ENCODE measurements around the gene ALK. TPM values are rescaled to one million over a fixed set of nuclear protein-coding genes. Genes with fewer than 3 reads are reported as not detected.

The ALK gene
- total RNA-seq, 4 donors from 2014 or later = 0.08 to 0.40 (median 0.28) TPM

DNA sequence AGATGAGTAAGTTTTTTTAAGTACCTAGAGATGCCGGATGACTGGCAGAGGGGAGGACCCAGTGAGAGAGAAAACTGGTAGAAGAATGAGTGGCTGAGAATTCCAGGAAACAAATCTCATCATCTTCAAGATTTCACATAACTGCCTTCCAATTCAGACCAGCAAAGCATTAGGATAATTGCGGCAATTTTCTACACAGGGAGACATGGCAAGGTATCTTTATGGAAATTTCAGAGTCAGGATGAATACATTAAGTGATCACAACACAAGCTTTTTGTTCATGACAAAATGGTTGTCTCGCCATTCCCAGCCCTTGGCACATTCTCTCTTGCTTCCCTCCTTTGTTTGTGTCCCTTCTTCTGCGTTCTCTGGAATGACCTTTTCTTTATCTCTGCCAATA, 82.1 kb downstream of the ALK start:
- DNase-seq = no peak
- TF ChIP-seq CTCF (IDR thresholded peaks at IDR 0.05) = no peak
- no peak for TF ChIP-seq POLR2A (IDR thresholded peaks at IDR 0.05)
- H3K36me3 ChIP-seq = no peaks in the 10 kb centered on the region
- no peaks in the 10 kb centered on the region for H3K9me3 ChIP-seq
- no peaks in the 10 kb centered on the region for H3K27me3 ChIP-seq
- no peak overlapping the region for H3K4me3 ChIP-seq (replicated peaks in 1 of 3)
- intact Hi-C loops (cut with DNase I) = loop anchor here (10.0 kb wide), 1 partner anchor 625 kb away; no protein-coding TSS in a partner anchor
- 91 to 95% methylated on average over 4 of the region's 4 CpGs for WGBS, 2 donors
- H3K27ac ChIP-seq = no peak overlapping the region
- no peaks in the 10 kb centered on the region for H3K4me1 ChIP-seq

- intact Hi-C loops (cut with DNase I) = loop anchor here (10.0 kb wide), 1 partner anchor 623 kb away; no protein-coding TSS in a partner anchor
- no peak for TF ChIP-seq CTCF (IDR thresholded peaks at IDR 0.05)
Measured at GRCh38 chr2:29837925-29838324, 83.5 kb downstream of the ALK start.

GRCh38 chr2:29834624-29835023, 86.8 kb downstream of the ALK start:
- intact Hi-C loops (cut with DNase I) = loop anchor here (10.0 kb wide), 1 partner anchor 620 kb away; no protein-coding TSS in a partner anchor
- Histone ChIP-seq H3K27ac (no peak overlapping the region), H3K4me1 (no peaks in the 10 kb centered on the region), H3K36me3 (no peaks in the 10 kb centered on the region), H3K9me3 (no peaks in the 10 kb centered on the region), H3K27me3 (no peaks in the 10 kb centered on the region), H3K4me3 (replicated peaks in 1 of 3) (no peak overlapping the region)
- 50 to 61% methylated on average over 2 of the region's 2 CpGs for WGBS, 2 donors
- no peak for TF ChIP-seq CTCF (IDR thresholded peaks at IDR 0.05)
- no peak for TF ChIP-seq POLR2A (IDR thresholded peaks at IDR 0.05)
- DNase-seq = no peak

More at GRCh38 chr2:29837925-29838324, 83.5 kb downstream of the ALK start:
- H3K4me3 ChIP-seq (replicated peaks in 1 of 3) = no peak overlapping the region
- H3K36me3 ChIP-seq = no peaks in the 10 kb centered on the region
- no peaks in the 10 kb centered on the region for H3K4me1 ChIP-seq
- no peaks in the 10 kb centered on the region for H3K27me3 ChIP-seq
- no peaks in the 10 kb centered on the region for H3K9me3 ChIP-seq
- H3K27ac ChIP-seq = no peak overlapping the region
- DNase-seq = no peak

GRCh38 chr2:29834036-29834540, 87.3 kb downstream of the ALK start:
- Histone ChIP-seq H3K4me1 (no peaks in the 10 kb centered on the region), H3K9me3 (no peaks in the 10 kb centered on the region), H3K27me3 (no peaks in the 10 kb centered on the region), H3K36me3 (no peaks in the 10 kb centered on the region), H3K27ac (no peak overlapping the region), H3K4me3 (replicated peaks in 1 of 3) (no peak overlapping the region)
- intact Hi-C loops (cut with DNase I) = loop anchor here (10.0 kb wide), 1 partner anchor 619 kb away; no protein-coding TSS in a partner anchor
- WGBS, 2 donors = 94 to 97% methylated on average over 1 of the region's 1 CpG
- DNase-seq = no peak
- TF ChIP-seq POLR2A (IDR thresholded peaks at IDR 0.05) = no peak
- TF ChIP-seq CTCF (IDR thresholded peaks at IDR 0.05) = no peak

- intact Hi-C loops (cut with DNase I) = loop anchor here (10.0 kb wide), 1 partner anchor 617 kb away; no protein-coding TSS in a partner anchor
- TF ChIP-seq CTCF (IDR thresholded peaks at IDR 0.05) (no peak), POLR2A (IDR thresholded peaks at IDR 0.05) (no peak)
- 80 to 90% methylated on average over 2 of the region's 2 CpGs for WGBS, 2 donors
- DNase-seq = no peak
- H3K4me3 ChIP-seq (replicated peaks in 1 of 3) = no peak overlapping the region
- H3K27me3 ChIP-seq = no peaks in the 10 kb centered on the region
- no peaks in the 10 kb centered on the region for H3K9me3 ChIP-seq
- H3K4me1 ChIP-seq = no peaks in the 10 kb centered on the region
- no peaks in the 10 kb centered on the region for H3K36me3 ChIP-seq
- no peak overlapping the region for H3K27ac ChIP-seq
Measured at GRCh38 chr2:29831560-29831959, 89.8 kb downstream of the ALK start.

All from thyroid gland (tissue), 4 donors.